SH-SY5Y (cell line): ENCODE measurements around the gene F2RL1.

Experiments used
- GATA2 ChIP-seq: IDR thresholded peaks from 2 replicates; pipeline ENCODE4 v1.6.1; 2011; ENCODE audit warnings: mild to moderate bottlenecking, low read depth, low read length
- GATA3 ChIP-seq: IDR thresholded peaks from 2 replicates; pipeline ENCODE4 v1.6.1; 2011; ENCODE audit warnings: low read depth, mild to moderate bottlenecking, low read length, moderate library complexity

DNA sequence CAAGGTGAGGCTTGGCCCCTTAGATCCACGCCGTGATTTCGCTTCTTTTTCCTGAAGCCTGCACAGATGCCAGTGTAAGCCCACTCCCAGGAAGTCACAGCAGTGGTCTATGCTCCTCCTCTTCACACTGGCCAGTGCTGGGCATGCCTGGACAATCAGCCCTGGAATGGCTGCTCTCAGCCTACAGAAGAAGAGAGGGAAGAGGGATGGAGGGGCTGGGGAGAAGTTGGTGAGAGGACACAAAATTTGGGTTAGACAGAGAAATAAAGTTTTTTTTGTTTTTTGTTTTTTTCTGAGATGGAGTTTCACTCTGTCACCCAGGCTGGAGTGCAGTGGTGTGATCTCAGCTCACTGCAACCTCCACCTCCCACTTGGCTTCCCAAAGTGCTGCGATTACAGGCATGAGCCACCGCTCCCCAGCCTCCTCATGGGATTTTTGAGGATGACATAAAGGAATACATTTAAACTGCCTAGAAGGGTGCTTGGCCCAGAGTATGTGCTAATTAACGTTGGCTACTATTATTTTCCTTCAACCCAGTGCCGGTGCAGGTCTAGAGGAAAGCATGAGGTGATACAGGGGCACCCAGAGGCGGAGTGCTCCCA lies 31.8 kb downstream of the F2RL1 start:
- TF ChIP-seq GATA3 (no peak), GATA2 (no peak)
